ENCODE results near the gene C17orf67. TPM values are rescaled to one million over a fixed set of nuclear protein-coding genes. Genes with fewer than 3 reads are reported as not detected.

C17orf67 gene
- total and polyA plus RNA-seq, 2 of the 13 experiments (the other 11 are each of a cell fraction or from before 2014, with no cell fraction given), result 0.41 to 0.86 TPM

GRCh38 chr17:56819431-56820145, 14.1 kb downstream of the C17orf67 start (continued):
- TF ChIP-seq ZNF367 (CRISPR knock-in tag; IDR thresholded peaks at IDR 0.05; ENCODE audit: borderline replicate concordance) (no peak), FIP1L1 (IDR thresholded peaks at IDR 0.05; ENCODE audit: borderline replicate concordance, insufficient read depth, low read depth, low read length) (no peak), ZNF333 (CRISPR knock-in tag; IDR thresholded peaks at IDR 0.05; ENCODE audit: borderline replicate concordance) (no peak), ZNF543 (CRISPR knock-in tag; IDR thresholded peaks at IDR 0.05) (no peak), AKNA (CRISPR knock-in tag; IDR thresholded peaks at IDR 0.05; ENCODE audit: borderline replicate concordance) (no peak), KLF15 (CRISPR knock-in tag; IDR thresholded peaks at IDR 0.05; ENCODE audit: borderline replicate concordance) (no peak), EED (CRISPR knock-in tag; IDR thresholded peaks at IDR 0.05) (no peak), SRSF4 (IDR thresholded peaks at IDR 0.05; ENCODE audit: low read depth, low read length, poor library complexity, severe bottlenecking) (no peak), CTCF (CRISPR knock-in tag; IDR thresholded peaks at IDR 0.05) (peak; percentile 95), ZNF33A (CRISPR knock-in tag; IDR thresholded peaks at IDR 0.05; ENCODE audit: borderline replicate concordance) (0 out of 2 replicates have a peak, but pooled peaks have one; percentile 2), GMEB1 (CRISPR knock-in tag; IDR thresholded peaks at IDR 0.05; ENCODE audit: borderline replicate concordance) (no peak), PRDM10 (CRISPR knock-in tag; IDR thresholded peaks at IDR 0.05; ENCODE audit: low read depth) (no peak), ZNF414 (CRISPR knock-in tag; IDR thresholded peaks at IDR 0.05) (no peak), ZFP1 (CRISPR knock-in tag; IDR thresholded peaks at IDR 0.05) (peak; percentile 67; the same call in 1 of the 2 replicates), RBM22 (optimal IDR thresholded peaks at IDR 0.05; ENCODE audit: low read length) (no peak)
